Upper lobe of left lung (tissue), 6 donors: ENCODE measurements around the gene NT5DC4. TPM values are rescaled to one million over a fixed set of nuclear protein-coding genes. Genes with fewer than 3 reads are reported as not detected.

Source experiments
- ATAC-seq, 2 donors: fragments of 200-7000 bp; cut with Tn5 transposase; one replicate each; pipeline ENCODE4 v1.9.1; 2022; ENCODE audit warnings: mild to moderate bottlenecking in 2 of 2, moderate library complexity in 2 of 2; ENCODE audit not compliant: low FRiP score in 2 of 2
- DNase-seq, 2 donors: peaks; one replicate each; pipeline ENCODE4 v3.0.0-alpha.2; 2019 to 2020
- H3K27ac ChIP-seq, 4 donors: fragments of 200-600 bp; sonication (generic); one replicate each; pipeline ENCODE4 v1.5.1; 2016 to 2019
- H3K27me3 ChIP-seq, 4 donors: fragments of 200-600 bp; sonication (generic); one replicate each; pipeline ENCODE4 v1.5.1; 2017 to 2019
- H3K36me3 ChIP-seq, 4 donors: fragments of 200-600 bp; sonication (generic); one replicate each; pipeline ENCODE4 v1.5.1; 2016 to 2019
- H3K4me1 ChIP-seq, 4 donors: fragments of 200-600 bp; sonication (generic); one replicate each; pipeline ENCODE4 v1.5.1; 2018 to 2019
- H3K4me3 ChIP-seq, 4 donors: fragments of 200-600 bp; sonication (generic); one replicate each; pipeline ENCODE4 v1.5.1; 2017 to 2019; ENCODE audit warnings: mild to moderate bottlenecking in 2 of 4, moderate library complexity in 1 of 4
- H3K9me3 ChIP-seq, 4 donors: fragments of 200-600 bp; sonication (generic); one replicate each; pipeline ENCODE4 v1.5.1; 2018 to 2019
- EP300 ChIP-seq, 4 donors: sonication (generic); formaldehyde crosslinking; IDR thresholded peaks; one replicate each; pipeline ENCODE4 v1.5.1; 2017; ENCODE audit warnings: antibody characterized with exemption in 4 of 4, control low read depth in 2 of 4
- POLR2A ChIP-seq, 4 donors: fragments of 450-650 bp; IDR thresholded peaks; one replicate each; pipeline ENCODE4 v1.5.1; 2016 to 2017; ENCODE audit warnings: antibody characterized with exemption in 4 of 4, mild to moderate bottlenecking in 2 of 4
- POLR2AphosphoS5 ChIP-seq, 2 donors: sonication (generic); formaldehyde crosslinking; IDR thresholded peaks; one replicate each; pipeline ENCODE4 v1.5.1; 2017; ENCODE audit warnings: antibody characterized with exemption in 2 of 2
- WGBS, 2 donors: methylation state at CpG; one replicate each; pipeline ENCODE4 v1.1.5; 2017 to 2018; 5-methylcytosine and 5-hydroxymethylcytosine counted together
- total RNA-seq, 6 donors: library from RNA; depleted of rRNA in 4 of 6; stranded (reverse); fragments of >200 nt in 4 of 6; gene quantifications; one replicate each; pipeline versions ENCODE4 v1.1.0 to v1.2.1, GENCODE V29; 2016 to 2021
- TF ChIP-seq, protein P1 (sequence below), 6 experiments: fragments of 450-650 bp in 4 of 6; fragments of 200-600 bp in 2 of 6; sonication (generic) in 2 of 6; IDR thresholded peaks; one replicate each; pipeline ENCODE4 v1.5.1; 2016 to 2019; ENCODE audit warnings: antibody characterized with exemption in 6 of 6
- donor health status: DM: no; HTN: no; CAD: no; lungs with moderate emphysema.
- donor health status: DM: no; HTN: yes; CAD: no; lungs with severe emphysema.

Gene NT5DC4
- total RNA-seq, 6 donors from 2014 or later: 0.55 to 5.2 (median 1.0) TPM; not detected in 2

DNA sequence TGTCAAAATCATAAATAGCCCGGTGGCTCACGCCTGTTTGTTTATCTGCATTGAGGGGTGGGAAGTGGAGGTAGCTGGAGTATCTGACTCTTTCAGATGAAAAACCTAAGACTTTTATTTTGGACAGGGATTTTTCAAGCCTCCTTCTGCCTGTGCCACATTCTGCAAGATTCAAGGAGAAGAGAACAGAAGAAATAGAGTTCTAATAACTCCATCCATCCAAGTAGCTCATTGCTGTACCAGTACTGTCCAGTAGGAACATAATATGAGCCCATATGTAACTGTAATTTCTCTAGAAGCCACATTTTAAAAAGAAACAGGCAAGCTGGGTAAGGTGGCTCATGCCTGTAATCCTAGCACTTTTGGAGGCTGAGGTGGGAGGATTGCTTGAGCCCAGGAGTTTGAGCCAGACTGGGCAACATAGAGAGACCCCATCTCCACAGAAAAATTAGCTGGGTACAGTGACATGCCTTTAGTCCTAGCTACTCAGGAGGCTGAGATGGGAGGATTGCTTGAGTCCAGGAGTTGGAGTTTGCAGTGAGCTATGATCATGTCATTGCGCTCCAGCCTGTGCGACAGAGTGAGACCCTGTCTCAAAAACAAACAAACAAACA lies 35.4 kb upstream of the NT5DC4 start:
- H3K36me3 ChIP-seq: no peaks in the 10 kb centered on the region
- 73 to 82% methylated on average over 4 of the region's 4 CpGs for WGBS, 2 donors

GRCh38 chr2:112686348-112687217 lies 34.2 kb upstream of the NT5DC4 start:
- H3K27me3 ChIP-seq: no peaks in the 10 kb centered on the region
- H3K4me1 ChIP-seq: peaks cover 0 to 33% (median 28%) of the 10 kb centered on the region in 4 donors
- no peak for DNase-seq
- H3K9me3 ChIP-seq: no peaks in the 10 kb centered on the region
- no peak overlapping the region for H3K4me3 ChIP-seq
- H3K36me3 ChIP-seq: no peaks in the 10 kb centered on the region
- TF ChIP-seq, protein P1, sequence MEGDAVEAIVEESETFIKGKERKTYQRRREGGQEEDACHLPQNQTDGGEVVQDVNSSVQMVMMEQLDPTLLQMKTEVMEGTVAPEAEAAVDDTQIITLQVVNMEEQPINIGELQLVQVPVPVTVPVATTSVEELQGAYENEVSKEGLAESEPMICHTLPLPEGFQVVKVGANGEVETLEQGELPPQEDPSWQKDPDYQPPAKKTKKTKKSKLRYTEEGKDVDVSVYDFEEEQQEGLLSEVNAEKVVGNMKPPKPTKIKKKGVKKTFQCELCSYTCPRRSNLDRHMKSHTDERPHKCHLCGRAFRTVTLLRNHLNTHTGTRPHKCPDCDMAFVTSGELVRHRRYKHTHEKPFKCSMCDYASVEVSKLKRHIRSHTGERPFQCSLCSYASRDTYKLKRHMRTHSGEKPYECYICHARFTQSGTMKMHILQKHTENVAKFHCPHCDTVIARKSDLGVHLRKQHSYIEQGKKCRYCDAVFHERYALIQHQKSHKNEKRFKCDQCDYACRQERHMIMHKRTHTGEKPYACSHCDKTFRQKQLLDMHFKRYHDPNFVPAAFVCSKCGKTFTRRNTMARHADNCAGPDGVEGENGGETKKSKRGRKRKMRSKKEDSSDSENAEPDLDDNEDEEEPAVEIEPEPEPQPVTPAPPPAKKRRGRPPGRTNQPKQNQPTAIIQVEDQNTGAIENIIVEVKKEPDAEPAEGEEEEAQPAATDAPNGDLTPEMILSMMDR (IDR thresholded peaks at IDR 0.05): no peak
- TF ChIP-seq EP300 (IDR thresholded peaks at IDR 0.05): no peak
- TF ChIP-seq POLR2A (IDR thresholded peaks at IDR 0.05): no peak
- no peak for TF ChIP-seq POLR2AphosphoS5 (IDR thresholded peaks at IDR 0.05)
- no peak overlapping the region for H3K27ac ChIP-seq
- ATAC-seq: no peak
- WGBS, 2 donors: 86 to 88% methylated on average over 10 to 15 of the region's 15 CpGs

More for the DNA sequence above, 35.4 kb upstream of the NT5DC4 start:
- H3K4me1 ChIP-seq: peaks cover 0 to 24% (median 23%) of the 10 kb centered on the region in 4 donors
- H3K27me3 ChIP-seq: no peaks in the 10 kb centered on the region
- TF ChIP-seq POLR2AphosphoS5 (IDR thresholded peaks at IDR 0.05): no peak
- TF ChIP-seq POLR2A (IDR thresholded peaks at IDR 0.05): no peak
- TF ChIP-seq, protein P1 (IDR thresholded peaks at IDR 0.05): peak in 2 of 6 experiments; percentile 19 to 24
- no peak for TF ChIP-seq EP300 (IDR thresholded peaks at IDR 0.05)
- no peak overlapping the region for H3K27ac ChIP-seq
- H3K4me3 ChIP-seq: no peak overlapping the region
- ATAC-seq (no peak), DNase-seq (no peak)
- H3K9me3 ChIP-seq: no peaks in the 10 kb centered on the region

DNA sequence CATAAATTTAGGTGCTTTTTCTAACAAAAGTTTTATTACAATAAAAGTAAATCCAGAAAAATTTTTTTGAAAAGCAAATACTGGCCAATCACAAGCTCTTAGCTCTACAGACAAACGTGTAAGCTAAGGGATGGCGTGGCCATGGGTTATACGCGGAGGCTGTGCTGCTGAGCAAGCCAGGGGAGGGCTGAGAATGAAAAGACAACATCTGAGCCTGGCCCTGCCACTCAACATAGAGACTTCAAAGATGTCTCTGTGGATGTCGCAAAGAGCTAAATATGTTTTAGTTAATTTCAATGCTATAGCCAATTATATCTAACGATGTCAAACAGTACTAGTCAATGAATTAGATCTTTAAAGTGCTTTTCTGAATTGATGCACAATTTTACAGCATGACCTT lies 33.3 kb upstream of the NT5DC4 start:
- Histone ChIP-seq H3K4me1 (peaks cover 0 to 32% (median 21%) of the 10 kb centered on the region in 4 donors), H3K36me3 (no peaks in the 10 kb centered on the region), H3K9me3 (no peaks in the 10 kb centered on the region), H3K27ac (no peak overlapping the region), H3K27me3 (no peaks in the 10 kb centered on the region), H3K4me3 (no peak overlapping the region)
- no peak for DNase-seq
- 91 to 92% methylated on average over 6 of the region's 6 CpGs for WGBS, 2 donors
- ATAC-seq: no peak
- TF ChIP-seq EP300 (IDR thresholded peaks at IDR 0.05) (no peak), POLR2A (IDR thresholded peaks at IDR 0.05) (no peak), POLR2AphosphoS5 (IDR thresholded peaks at IDR 0.05) (no peak)
- TF ChIP-seq, protein P1 (IDR thresholded peaks at IDR 0.05): no peak

DNA sequence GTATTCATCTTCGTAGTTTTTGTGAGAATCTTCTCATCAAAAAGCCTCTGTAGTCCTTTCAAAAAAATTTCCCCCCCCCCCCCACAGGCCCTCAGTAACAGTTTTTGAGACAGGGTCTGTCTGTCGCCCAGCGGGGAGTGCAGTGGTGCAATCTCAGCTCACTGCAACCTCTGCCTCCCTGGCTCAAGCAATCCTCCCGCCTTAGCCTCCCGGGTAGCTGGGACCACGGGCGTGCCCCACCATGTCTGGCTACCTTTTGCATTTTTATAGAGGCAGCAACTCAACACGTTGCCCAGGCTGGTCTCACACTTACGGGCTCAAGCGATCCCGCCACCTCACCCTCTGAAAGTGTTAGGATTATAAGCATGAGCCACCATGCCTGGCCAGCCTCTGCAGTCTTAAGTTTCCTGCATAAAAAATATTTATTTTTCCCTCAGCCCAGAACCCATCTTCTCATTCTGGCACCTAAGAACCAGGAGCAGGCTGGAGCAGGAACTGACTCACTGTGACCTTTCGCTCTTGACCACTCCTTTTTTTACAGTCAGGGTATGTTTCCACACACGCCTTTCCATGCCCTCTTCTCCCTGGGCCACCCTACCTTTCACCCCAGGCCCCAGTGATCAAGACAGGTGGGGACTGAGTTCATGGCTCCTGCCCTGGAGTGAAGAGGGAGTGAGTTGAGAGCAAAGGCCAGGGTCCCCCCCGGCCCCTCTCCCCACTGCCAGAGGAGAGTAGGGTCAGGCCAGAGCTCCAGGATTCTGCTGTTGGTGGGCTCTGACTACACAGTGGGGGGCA lies 32.5 kb upstream of the NT5DC4 start:
- no peak for ATAC-seq
- 89 to 91% methylated on average over 11 to 14 of the region's 14 CpGs for WGBS, 2 donors
- H3K4me1 ChIP-seq: peaks cover 4 to 33% (median 23%) of the 10 kb centered on the region in 4 donors

More for the DNA sequence above, 32.5 kb upstream of the NT5DC4 start:
- Histone ChIP-seq H3K9me3 (no peaks in the 10 kb centered on the region), H3K36me3 (no peaks in the 10 kb centered on the region), H3K4me3 (no peak overlapping the region), H3K27me3 (no peaks in the 10 kb centered on the region), H3K27ac (no peak overlapping the region)
- DNase-seq: no peak
- no peak for TF ChIP-seq POLR2A (IDR thresholded peaks at IDR 0.05)
- TF ChIP-seq EP300 (IDR thresholded peaks at IDR 0.05): no peak
- no peak for TF ChIP-seq POLR2AphosphoS5 (IDR thresholded peaks at IDR 0.05)
- TF ChIP-seq, protein P1 (IDR thresholded peaks at IDR 0.05): no peak
